CD4-positive, alpha-beta memory T cell (primary cell): Measurements from ENCODE around the gene C1orf159. TPM values are rescaled to one million over a fixed set of nuclear protein-coding genes. Genes with fewer than 3 reads are reported as not detected.
A peak's percentile ranks its signal among the peaks of the same experiment; 100 is the strongest.
"Not testable (repeated sequence)": the region's sequence is repeated elsewhere in the genome, so short reads cannot be mapped to it uniquely, and the experiment has no call there.

Source experiments
- CTCF ChIA-PET: fragments of 350-600 bp; sonication (Branson Sonifier 250); formaldehyde crosslinking; loops from one replicate; lab custom pipeline; 2021; ENCODE audit warnings: inconsistent platforms; ENCODE audit not compliant: partially characterized antibody; lab: Charles Lee
- POLR2A ChIA-PET: fragments of 350-600 bp; sonication (Branson Sonifier 250); formaldehyde crosslinking; loops from one replicate; lab custom pipeline; 2021; ENCODE audit not compliant: partially characterized antibody; lab: Charles Lee
- DNase-seq, 5 donors: peaks; one replicate each; pipeline versions ENCODE4 v3.0.0 to v3.0.0-alpha.2; 2020 to 2022; ENCODE audit warnings: mixed read lengths in 1 of 5
- H3K27ac ChIP-seq: one replicate; pipeline ENCODE4 v1.7.0; 2013; ENCODE audit warnings: low read depth, low read length
- H3K27me3 ChIP-seq: 2 replicates; pipeline ENCODE4 v1.7.0; 2013; ENCODE audit warnings: mild to moderate bottlenecking, low read length, moderate library complexity; ENCODE audit not compliant: insufficient read depth
- H3K36me3 ChIP-seq: 2 replicates; pipeline ENCODE4 v1.7.0; 2013; ENCODE audit warnings: mild to moderate bottlenecking, low read length, moderate library complexity; ENCODE audit not compliant: insufficient read depth
- H3K4me1 ChIP-seq: 2 replicates; pipeline ENCODE4 v1.7.0; 2013; ENCODE audit warnings: mild to moderate bottlenecking, low read length, moderate library complexity; ENCODE audit not compliant: insufficient read depth
- H3K4me3 ChIP-seq, 2 donors: one replicate each; pipeline ENCODE4 v1.7.0; 2013; ENCODE audit warnings: low read length in 2 of 2, mild to moderate bottlenecking in 1 of 2
- H3K9me3 ChIP-seq, 2 donors: one replicate each; pipeline ENCODE4 v1.7.0; 2013; ENCODE audit warnings: low read length in 2 of 2, control low read depth in 1 of 2; ENCODE audit not compliant: control insufficient read depth in 1 of 2
- H3K27ac Mint-ChIP-seq, 7 donors: one replicate each; pipeline ENCODE4 v1.8.0; 2020 to 2021; ENCODE audit warnings: mixed read lengths in 7 of 7, mild to moderate bottlenecking in 6 of 7, inconsistent platforms in 3 of 7, moderate library complexity in 3 of 7
- H3K27me3 Mint-ChIP-seq, 2 donors: one replicate each; pipeline ENCODE4 v1.8.0; 2020 to 2021; ENCODE audit warnings: mixed read lengths in 2 of 2
- H3K36me3 Mint-ChIP-seq, 2 donors: one replicate each; pipeline ENCODE4 v1.8.0; 2020 to 2021; ENCODE audit warnings: mixed read lengths in 2 of 2, inconsistent platforms in 1 of 2, mild to moderate bottlenecking in 1 of 2
- H3K4me1 Mint-ChIP-seq, 4 donors: one replicate each; pipeline ENCODE4 v1.8.0; 2020 to 2021; ENCODE audit warnings: mixed read lengths in 4 of 4, mild to moderate bottlenecking in 1 of 4
- H3K4me3 Mint-ChIP-seq, 8 donors: one replicate each; pipeline ENCODE4 v1.8.0; 2020 to 2021; ENCODE audit warnings: mixed read lengths in 8 of 8, mild to moderate bottlenecking in 7 of 8, moderate library complexity in 6 of 8, inconsistent platforms in 3 of 8
- H3K9me3 Mint-ChIP-seq, 8 donors: one replicate each; pipeline ENCODE4 v1.8.0; 2020 to 2021; ENCODE audit warnings: mixed read lengths in 8 of 8, mild to moderate bottlenecking in 5 of 8, inconsistent platforms in 3 of 8, moderate library complexity in 1 of 8
- intact Hi-C: fragments of 100-400 bp; cut with micrococcal nuclease; formaldehyde crosslinking; loops from one replicate; pipeline ENCODE4 v1.15.1; 2023
- polyA plus RNA-seq, 2 donors: library from polyadenylated mRNA; unstranded; fragments of 300-500 nt; fragmentation: Illumina TruSeq; gene quantifications; one replicate each; pipeline ENCODE4 v1.2.3, GENCODE V29; 2021
- total RNA-seq, 2 experiments: library from RNA; stranded (reverse); gene quantifications; one replicate each; pipeline ENCODE4 v1.2.3, GENCODE V29; 2021

The C1orf159 gene
- total and polyA plus RNA-seq, 4 experiments from 2014 or later: 3.8 to 15.1 (median 11.5) TPM

GRCh38 chr1:1058088-1058905, 57.6 kb downstream of the C1orf159 start:
- peaks cover 12 to 20% of the 10 kb centered on the region in 2 donors for H3K27me3 Mint-ChIP-seq
- peak overlapping the region; percentile 63 to 84 (median 70) for H3K4me3 Mint-ChIP-seq
- peaks cover 11% of the 10 kb centered on the region for H3K27me3 ChIP-seq
- peaks cover 16% of the 10 kb centered on the region for H3K4me1 ChIP-seq
- no peaks in the 10 kb centered on the region for H3K36me3 ChIP-seq
- no peak overlapping the region for H3K27ac ChIP-seq
- H3K4me1 Mint-ChIP-seq: peaks cover 0 to 12% (median 3%) of the 10 kb centered on the region in 4 donors
- intact Hi-C loops: no loop called here
- no peaks in the 10 kb centered on the region for H3K9me3 Mint-ChIP-seq
- H3K36me3 Mint-ChIP-seq: no peaks in the 10 kb centered on the region
- peak overlapping the region in 3 of 7 donors; percentile 53 to 78 (median 55) for H3K27ac Mint-ChIP-seq
- no peak for DNase-seq
- no peaks in the 10 kb centered on the region for H3K9me3 ChIP-seq
- peak overlapping the region in 1 of 2 donors; percentile 32 for H3K4me3 ChIP-seq
- POLR2A ChIA-PET: no interaction called here
- CTCF ChIA-PET: interaction anchor here (0.6 to 1.0 kb wide), 2 partner anchors 56 to 74 kb away, joined by 3 to 4 read pairs; no protein-coding TSS in a partner anchor

GRCh38 chr1:1057769-1058087, 58.2 kb downstream of the C1orf159 start:
- H3K4me3 ChIP-seq, intact Hi-C loops, H3K27ac ChIP-seq, H3K36me3 ChIP-seq, POLR2A ChIA-PET, H3K9me3 Mint-ChIP-seq, DNase-seq, H3K36me3 Mint-ChIP-seq, H3K9me3 ChIP-seq: not testable (repeated sequence)
- Histone ChIP-seq H3K27me3 (peaks cover 10% of the 10 kb centered on the region), H3K4me1 (peaks cover 15% of the 10 kb centered on the region)
- peak overlapping the region in 1 of 7 donors; percentile 55 for H3K27ac Mint-ChIP-seq
- peak overlapping the region in 3 of 8 donors; percentile 26 to 60 (median 34) for H3K4me3 Mint-ChIP-seq
- H3K27me3 Mint-ChIP-seq: peaks cover 12 to 22% of the 10 kb centered on the region in 2 donors
- peaks cover 0 to 12% (median 3%) of the 10 kb centered on the region in 4 donors for H3K4me1 Mint-ChIP-seq
- CTCF ChIA-PET: interaction anchor here (1.2 kb wide), 1 partner anchor 8 kb away, joined by 3 read pairs; no protein-coding TSS in a partner anchor

- Mint-ChIP-seq H3K4me3 (peak overlapping the region in 1 of 8 donors; percentile 27), H3K36me3 (no peaks in the 10 kb centered on the region), H3K4me1 (peaks cover 0 to 12% (median 5%) of the 10 kb centered on the region in 4 donors), H3K27me3 (peaks cover 12 to 21% of the 10 kb centered on the region in 2 donors), H3K9me3 (no peaks in the 10 kb centered on the region), H3K27ac (no peak overlapping the region)
- ChIA-PET POLR2A (no interaction called here), CTCF (interaction anchor here (1.2 kb wide), 1 partner anchor 10 kb away, joined by 3 read pairs; no protein-coding TSS in a partner anchor)
- Histone ChIP-seq H3K4me1 (peaks cover 15% of the 10 kb centered on the region), H3K27me3 (peaks cover under 1% of the 10 kb centered on the region), H3K4me3 (no peak overlapping the region), H3K9me3 (no peaks in the 10 kb centered on the region), H3K27ac (no peak overlapping the region), H3K36me3 (no peaks in the 10 kb centered on the region)
- intact Hi-C loops: no loop called here
- DNase-seq: no peak
These were observed 59.8 kb downstream of the C1orf159 start for GRCh38 chr1:1055841-1056736.

- no peaks in the 10 kb centered on the region for H3K36me3 Mint-ChIP-seq
- peaks cover 0 to 12% (median 4%) of the 10 kb centered on the region in 4 donors for H3K4me1 Mint-ChIP-seq
- H3K9me3 ChIP-seq: no peaks in the 10 kb centered on the region
- H3K27me3 ChIP-seq: no peaks in the 10 kb centered on the region
- ChIA-PET POLR2A (no interaction called here), CTCF (no interaction called here)
- no peak overlapping the region for H3K4me3 Mint-ChIP-seq
- intact Hi-C loops: no loop called here
- H3K27me3 Mint-ChIP-seq: peaks cover 7 to 15% of the 10 kb centered on the region in 2 donors
- H3K4me1 ChIP-seq: peaks cover 11% of the 10 kb centered on the region
- no peak overlapping the region for H3K27ac ChIP-seq
- DNase-seq: no peak
- H3K36me3 ChIP-seq: no peaks in the 10 kb centered on the region
- no peak overlapping the region for H3K27ac Mint-ChIP-seq
- H3K9me3 Mint-ChIP-seq: no peaks in the 10 kb centered on the region
- H3K4me3 ChIP-seq: no peak overlapping the region
These were observed 60.9 kb downstream of the C1orf159 start for GRCh38 chr1:1054971-1055370.

GRCh38 chr1:1054099-1054700, 61.7 kb downstream of the C1orf159 start:
- DNase-seq: no peak
- Mint-ChIP-seq H3K36me3 (no peaks in the 10 kb centered on the region), H3K27me3 (peaks cover 7 to 15% of the 10 kb centered on the region in 2 donors), H3K27ac (no peak overlapping the region), H3K9me3 (no peaks in the 10 kb centered on the region), H3K4me1 (peaks cover 0 to 12% (median 4%) of the 10 kb centered on the region in 4 donors), H3K4me3 (no peak overlapping the region)
- intact Hi-C loops: no loop called here
- H3K4me1 ChIP-seq: peaks cover 6% of the 10 kb centered on the region
- no peaks in the 10 kb centered on the region for H3K36me3 ChIP-seq
- no peaks in the 10 kb centered on the region for H3K27me3 ChIP-seq
- POLR2A ChIA-PET: no interaction called here
- no peak overlapping the region for H3K27ac ChIP-seq
- no peak overlapping the region for H3K4me3 ChIP-seq
- no peaks in the 10 kb centered on the region for H3K9me3 ChIP-seq
- CTCF ChIA-PET: no interaction called here

- Mint-ChIP-seq H3K4me1 (peaks cover 0 to 8% (median 1%) of the 10 kb centered on the region in 4 donors), H3K27me3 (peaks cover 3 to 12% of the 10 kb centered on the region in 2 donors), H3K9me3 (no peaks in the 10 kb centered on the region), H3K4me3 (no peak overlapping the region), H3K27ac (no peak overlapping the region), H3K36me3 (no peaks in the 10 kb centered on the region)
- Histone ChIP-seq H3K27me3 (no peaks in the 10 kb centered on the region), H3K9me3 (no peaks in the 10 kb centered on the region), H3K36me3 (no peaks in the 10 kb centered on the region), H3K4me3 (no peak overlapping the region), H3K4me1 (peaks cover 1% of the 10 kb centered on the region), H3K27ac (no peak overlapping the region)
- CTCF ChIA-PET: no interaction called here
- POLR2A ChIA-PET: no interaction called here
- no peak for DNase-seq
- intact Hi-C loops: no loop called here
These were observed 62.2 kb downstream of the C1orf159 start for GRCh38 chr1:1053682-1054081.
